Smooth muscle cell of the coronary artery (primary cell): ENCODE measurements around the gene ZBTB44. TPM values are rescaled to one million over a fixed set of nuclear protein-coding genes. Genes with fewer than 3 reads are reported as not detected.

ENCODE experiments used
- total RNA-seq: library from RNA; depleted of rRNA; stranded (reverse); fragments of >200 nt; gene quantifications from 2 replicates; pipeline ENCODE4 v1.2.3, GENCODE V29; 2014; ENCODE audit warnings: low replicate concordance

The ZBTB44 gene
- 20.6 and 43.5 TPM in 2 replicates for total RNA-seq

GRCh38 chr11:130314750-130315285 lies at the start of gene ZBTB44:
ZBTB44 (minus strand) TSS chr11:130314917; CDS start chr11:130261873, 53,044 bp downstream.

Other genes starting within 250 kb of the ZBTB44 start
- gene APLP2, start 245.0 kb downstream of the ZBTB44 start, total RNA-seq, result 575 and 754 TPM in 2 replicates
- gene ST14, start 155.1 kb downstream of the ZBTB44 start, total RNA-seq, result under 0.01 and 0.23 TPM in 2 replicates
- gene ADAMTS8, start 113.7 kb upstream of the ZBTB44 start, total RNA-seq, result 0.23 and 3.2 TPM in 2 replicates
- gene ADAMTS15, start 133.7 kb upstream of the ZBTB44 start, total RNA-seq, result 27.0 and 42.8 TPM in 2 replicates